Neuronal stem cell (in vitro differentiated cells): Measurements from ENCODE around the gene LAMA5.

Experiments used
- DNase-seq: peaks from one replicate; pipeline ENCODE4 v3.0.0-alpha.2; 2013; ENCODE audit warnings: low spot score
- H2AFZ ChIP-seq: one replicate; pipeline ENCODE4 v1.6.1; 2013; ENCODE audit warnings: mild to moderate bottlenecking, low read length, inconsistent platforms
- H2AK5ac ChIP-seq: 2 replicates; pipeline ENCODE4 v1.6.1; 2013; ENCODE audit warnings: low read depth, mild to moderate bottlenecking, inconsistent platforms, low read length, moderate library complexity, mixed read lengths
- H2BK120ac ChIP-seq: 2 replicates; pipeline ENCODE4 v1.6.1; 2013; ENCODE audit warnings: low read depth, mild to moderate bottlenecking, inconsistent platforms, low read length, moderate library complexity, mixed read lengths
- H2BK12ac ChIP-seq: one replicate; pipeline ENCODE4 v1.6.1; 2013; ENCODE audit warnings: low read length, inconsistent platforms
- H2BK15ac ChIP-seq: 2 replicates; pipeline ENCODE4 v1.6.1; 2013; ENCODE audit warnings: mild to moderate bottlenecking, low read length, inconsistent platforms, mixed read lengths
- H2BK5ac ChIP-seq: one replicate; pipeline ENCODE4 v1.6.1; 2013; ENCODE audit warnings: inconsistent platforms, mild to moderate bottlenecking, low read length, moderate library complexity
- H3K14ac ChIP-seq: one replicate; pipeline ENCODE4 v1.6.1; 2013; ENCODE audit warnings: low read length, inconsistent platforms
- H3K18ac ChIP-seq: 2 replicates; pipeline ENCODE4 v1.6.1; 2013; ENCODE audit warnings: low read length, inconsistent platforms
- H3K23ac ChIP-seq: 2 replicates; pipeline ENCODE4 v1.6.1; 2013; ENCODE audit warnings: low read depth, mild to moderate bottlenecking, mixed read lengths, low read length, inconsistent platforms; ENCODE audit not compliant: poor library complexity
- H3K27ac ChIP-seq: replicated peaks from 3 replicates; pipeline ENCODE4 v1.5.1; 2013; ENCODE audit warnings: low read length, inconsistent platforms
- H3K27me3 ChIP-seq, 3 experiments: 2 replicates each; pipeline ENCODE4 v1.6.1; 2013; ENCODE audit warnings: low read length in 3 of 3, mild to moderate bottlenecking in 2 of 3, inconsistent platforms in 1 of 3, low read depth in 1 of 3, mixed read lengths in 1 of 3, moderate library complexity in 1 of 3; ENCODE audit not compliant: control insufficient read depth in 3 of 3, insufficient read depth in 3 of 3
- H3K36me3 ChIP-seq, 2 donors: replicated peaks in 1 of 2; 2 replicates each; pipeline ENCODE4 v1.6.1; 2013; ENCODE audit warnings: low read length in 2 of 2; ENCODE audit not compliant: control insufficient read depth in 2 of 2, insufficient read depth in 2 of 2
- H3K4ac ChIP-seq: 2 replicates; pipeline ENCODE4 v1.6.1; 2013; ENCODE audit warnings: inconsistent platforms, mild to moderate bottlenecking, low read length, moderate library complexity
- H3K4me1 ChIP-seq, 2 donors: 1 replicate in 1 of 2; 2 replicates in 1 of 2; pipeline ENCODE4 v1.6.1; 2013; ENCODE audit warnings: low read length in 2 of 2, low read depth in 1 of 2; ENCODE audit not compliant: control insufficient read depth in 2 of 2, insufficient read depth in 1 of 2
- H3K4me2 ChIP-seq: one replicate; pipeline ENCODE4 v1.6.1; 2013; ENCODE audit warnings: mild to moderate bottlenecking, low read length, inconsistent platforms; ENCODE audit not compliant: insufficient read depth, poor library complexity, severe bottlenecking
- H3K4me3 ChIP-seq, 2 donors: 2 replicates each; pipeline ENCODE4 v1.5.1; 2013; ENCODE audit warnings: low read length in 2 of 2, mild to moderate bottlenecking in 2 of 2, inconsistent platforms in 1 of 2, moderate library complexity in 1 of 2
- H3K79me1 ChIP-seq: one replicate; pipeline ENCODE4 v1.6.1; 2013; ENCODE audit warnings: low read depth, mild to moderate bottlenecking, inconsistent platforms, low read length, moderate library complexity
- H3K9ac ChIP-seq: one replicate; pipeline ENCODE4 v1.6.1; 2013; ENCODE audit warnings: mild to moderate bottlenecking, low read depth, low read length, inconsistent platforms; ENCODE audit not compliant: poor library complexity
- H3K9me3 ChIP-seq, 2 donors: replicated peaks in 1 of 2; 2 replicates each; pipeline versions ENCODE3 to v1.6.1; 2013; ENCODE audit warnings: low read length in 2 of 2, mild to moderate bottlenecking in 2 of 2, inconsistent platforms in 1 of 2, low read depth in 1 of 2, mixed read lengths in 1 of 2, moderate library complexity in 1 of 2; ENCODE audit not compliant: control insufficient read depth in 2 of 2, insufficient read depth in 1 of 2
- H4K8ac ChIP-seq: one replicate; pipeline ENCODE4 v1.6.1; 2013; ENCODE audit warnings: low read depth, mild to moderate bottlenecking, inconsistent platforms, low read length, moderate library complexity
- H4K91ac ChIP-seq: one replicate; pipeline ENCODE4 v1.6.1; 2013; ENCODE audit warnings: low read length, low read depth, mild to moderate bottlenecking, inconsistent platforms; ENCODE audit not compliant: poor library complexity
- WGBS, 2 donors: extraction: QIAGEN DNeasy Blood & Tissue Kit; methylation state at CpG; one replicate each; pipeline ENCODE4 v1.1.7; 2013; ENCODE audit warnings: missing lambda C conversion rate in 2 of 2, mixed read lengths in 1 of 2; ENCODE audit not compliant: insufficient read length in 2 of 2, insufficient replicate concordance in 1 of 2; ENCODE audit errors: extremely low coverage in 2 of 2; 5-methylcytosine and 5-hydroxymethylcytosine counted together

LAMA5 gene

DNA sequence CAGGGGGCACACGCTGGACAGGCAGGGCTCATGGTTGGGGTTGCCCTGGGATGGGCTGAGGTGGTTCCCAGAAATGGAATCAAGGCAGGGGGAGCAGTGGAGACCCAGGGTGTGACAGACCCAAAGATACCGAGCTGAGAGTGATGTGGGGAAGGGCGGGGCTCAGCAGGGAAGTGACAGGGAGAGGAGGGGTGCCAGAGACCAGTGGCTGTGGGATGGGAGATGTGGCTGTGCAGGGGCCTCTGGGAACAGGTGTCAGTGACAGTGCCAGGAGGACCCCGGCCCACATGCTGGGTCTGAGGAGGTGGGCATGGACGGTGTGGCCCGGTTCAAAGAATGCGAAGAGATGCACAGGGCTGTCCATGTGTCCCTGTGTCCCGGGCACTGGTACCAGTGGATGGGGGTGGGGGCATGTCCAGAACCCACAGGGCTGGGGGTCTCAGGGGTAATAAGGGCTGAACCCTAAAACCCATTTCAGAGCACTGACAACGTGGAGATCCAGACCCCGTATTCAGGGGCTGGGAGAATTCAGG lies 38.9 kb upstream of the LAMA5 start:
- peaks cover 17% of the 10 kb centered on the region for H3K79me1 ChIP-seq
- H2BK5ac ChIP-seq, result peak overlapping the region; percentile 42
- no peak overlapping the region for H2BK15ac ChIP-seq
- no peak overlapping the region for H2BK12ac ChIP-seq
- H3K9me3 ChIP-seq, result no peaks in the 10 kb centered on the region
- H3K23ac ChIP-seq, result peak overlapping the region; percentile 45
- peaks cover 9 to 20% of the 10 kb centered on the region in 2 donors for H3K4me1 ChIP-seq
- H3K4me3 ChIP-seq, result peak overlapping the region in 1 of 2 donors; percentile 90
- H3K27ac ChIP-seq, result no peak overlapping the region
- H3K27me3 ChIP-seq, result peaks cover 0 to 35% (median 4%) of the 10 kb centered on the region in 3 experiments
- no peak overlapping the region for H3K4ac ChIP-seq
- peak overlapping the region; percentile 38 for H3K18ac ChIP-seq
- no CpG with 5 or more reads among the region's 10 CpGs for WGBS, 2 donors
- DNase-seq, result no peak
- H3K36me3 ChIP-seq, result peaks cover 3 to 7% of the 10 kb centered on the region in 2 donors
- no peak overlapping the region for H4K91ac ChIP-seq
- H2AFZ ChIP-seq, result no peak overlapping the region
- peak overlapping the region; percentile 38 for H3K14ac ChIP-seq
- H4K8ac ChIP-seq, result no peak overlapping the region
- H2BK120ac ChIP-seq, result peak overlapping the region; percentile 96
- peak overlapping the region; percentile 96 for H2AK5ac ChIP-seq
- H3K9ac ChIP-seq, result peak overlapping the region; percentile 95
- H3K4me2 ChIP-seq, result peak overlapping the region; percentile 93

DNA sequence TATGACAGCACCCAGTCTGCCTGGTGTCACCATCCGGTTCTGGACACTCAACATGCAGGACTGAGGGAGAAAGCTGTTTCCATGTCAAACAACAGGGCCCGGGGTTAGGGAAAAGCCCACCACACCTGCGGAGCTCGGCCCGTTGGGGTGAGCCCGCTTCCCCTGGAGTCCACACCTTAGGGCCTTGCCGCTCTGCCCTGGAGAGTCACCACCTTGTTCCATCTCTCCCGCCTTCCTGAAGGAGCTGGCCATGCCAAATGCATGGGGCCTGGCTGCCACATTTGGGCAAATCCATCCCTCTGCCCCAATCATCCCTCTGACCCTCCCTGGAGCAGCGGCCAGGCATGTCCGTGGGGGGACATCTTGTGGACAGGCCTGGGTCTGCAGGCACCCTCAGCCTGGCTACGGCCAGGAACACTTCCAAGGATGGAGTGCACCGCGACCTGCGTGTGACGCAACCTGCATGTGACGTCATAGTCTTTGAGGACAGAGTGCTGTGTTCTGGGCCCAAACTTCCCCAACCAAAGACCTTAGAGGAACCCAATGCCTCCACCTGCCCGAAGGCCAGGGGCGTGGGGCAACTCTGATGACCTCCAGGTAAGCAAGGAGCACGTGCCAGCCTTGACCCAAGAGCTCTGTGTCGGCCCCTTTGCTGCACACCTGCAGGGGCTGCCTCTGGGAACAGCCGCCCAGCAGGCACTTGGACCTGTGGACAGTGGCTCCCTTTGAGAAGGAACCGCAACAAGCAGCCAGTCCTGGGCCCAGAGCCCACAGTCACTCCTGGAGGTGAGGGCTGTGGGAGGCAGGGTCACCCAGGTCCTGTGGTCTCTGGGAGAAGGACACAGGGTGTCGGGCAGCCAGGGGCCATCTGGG lies 38.2 kb upstream of the LAMA5 start:
- Histone ChIP-seq H3K27ac (no peak overlapping the region), H3K4me3 (peak overlapping the region in 1 of 2 donors; percentile 90), H4K91ac (no peak overlapping the region), H3K79me1 (peaks cover 17% of the 10 kb centered on the region), H3K36me3 (peaks cover 5 to 7% of the 10 kb centered on the region in 2 donors), H3K18ac (no peak overlapping the region), H2BK12ac (no peak overlapping the region), H4K8ac (peak overlapping the region; percentile 30), H2BK15ac (no peak overlapping the region), H3K9ac (peak overlapping the region; percentile 95), H3K4me2 (no peak overlapping the region), H2BK5ac (peak overlapping the region; percentile 87), H2AK5ac (peak overlapping the region; percentile 96), H2AFZ (no peak overlapping the region), H3K9me3 (no peaks in the 10 kb centered on the region), H3K14ac (no peak overlapping the region), H3K23ac (peak overlapping the region; percentile 45), H3K4me1 (peaks cover 9 to 19% of the 10 kb centered on the region in 2 donors), H2BK120ac (peak overlapping the region; percentile 96), H3K4ac (no peak overlapping the region), H3K27me3 (peaks cover 0 to 28% (median 4%) of the 10 kb centered on the region in 3 experiments)
- DNase-seq, result no peak
- WGBS, 2 donors, result no CpG with 5 or more reads among the region's 23 CpGs

GRCh38 chr20:62404761-62405107 lies 37.6 kb upstream of the LAMA5 start:
- Histone ChIP-seq H3K18ac (no peak overlapping the region), H4K8ac (no peak overlapping the region), H3K4me2 (no peak overlapping the region), H3K4me1 (peaks cover 9 to 16% of the 10 kb centered on the region in 2 donors), H3K79me1 (peaks cover 21% of the 10 kb centered on the region), H3K27me3 (peaks cover 0 to 22% (median 4%) of the 10 kb centered on the region in 3 experiments), H2BK12ac (peak overlapping the region; percentile 31), H3K4ac (no peak overlapping the region), H2BK5ac (peak overlapping the region; percentile 87), H3K23ac (peak overlapping the region; percentile 8), H2AFZ (no peak overlapping the region), H2BK15ac (peak overlapping the region; percentile 19), H2AK5ac (peak overlapping the region; percentile 28), H2BK120ac (peak overlapping the region; percentile 4), H3K9ac (peak overlapping the region; percentile 7), H3K36me3 (peaks cover 5 to 7% of the 10 kb centered on the region in 2 donors), H4K91ac (no peak overlapping the region), H3K14ac (no peak overlapping the region), H3K9me3 (no peaks in the 10 kb centered on the region), H3K27ac (no peak overlapping the region), H3K4me3 (no peak overlapping the region)
- no peak for DNase-seq
- WGBS, 2 donors, result no CpG with 5 or more reads among the region's 12 CpGs

- Histone ChIP-seq H2BK120ac (peak overlapping the region; percentile 4), H3K36me3 (peaks cover 5 to 7% of the 10 kb centered on the region in 2 donors), H3K9me3 (no peaks in the 10 kb centered on the region), H3K9ac (no peak overlapping the region), H3K4me1 (peaks cover 9 to 16% of the 10 kb centered on the region in 2 donors), H3K4me2 (no peak overlapping the region), H3K4me3 (no peak overlapping the region), H3K14ac (no peak overlapping the region), H3K79me1 (peaks cover 21% of the 10 kb centered on the region), H3K23ac (peak overlapping the region; percentile 8), H2AFZ (no peak overlapping the region), H2AK5ac (no peak overlapping the region), H2BK5ac (peak overlapping the region; percentile 87), H2BK12ac (peak overlapping the region; percentile 31), H3K27me3 (peaks cover 0 to 17% (median 0%) of the 10 kb centered on the region in 3 experiments), H2BK15ac (peak overlapping the region; percentile 19), H4K91ac (no peak overlapping the region), H4K8ac (no peak overlapping the region), H3K4ac (no peak overlapping the region), H3K18ac (peak overlapping the region; percentile 64), H3K27ac (no peak overlapping the region)
- no peak for DNase-seq
- no CpG with 5 or more reads among the region's 9 CpGs for WGBS, 2 donors
Measured at GRCh38 chr20:62404112-62404665, 37.1 kb upstream of the LAMA5 start.
